Naive thymus-derived CD8-positive, alpha-beta T cell (primary cell): ENCODE measurements around the gene PDHA1. TPM values are rescaled to one million over a fixed set of nuclear protein-coding genes. Genes with fewer than 3 reads are reported as not detected.

Source experiments
- ATAC-seq, 2 donors: fragments of 150-1000 bp; cut with Tn5 transposase in 1 of 2; sonication (Bioruptor Pico), chemical (Tn5 transposase) in 1 of 2; 1 replicate in 1 of 2; 2 replicates in 1 of 2; pipeline ENCODE4 v1.10.0; 2021; ENCODE audit warnings: mild to moderate bottlenecking in 2 of 2, moderate library complexity in 2 of 2
- POLR2A ChIA-PET: fragments of 350-600 bp; sonication (Branson Sonifier 250); formaldehyde crosslinking; loops from one replicate; lab custom pipeline; 2021; ENCODE audit warnings: antibody characterized with exemption; lab: Charles Lee
- DNase-seq, 10 donors: peaks; one replicate each; pipeline versions ENCODE4 v3.0.0 to v3.0.0-alpha.2; 2020 to 2022
- H3K27ac Mint-ChIP-seq, 10 donors: one replicate each; pipeline ENCODE4 v1.8.0; 2020 to 2022; ENCODE audit warnings: mild to moderate bottlenecking in 10 of 10, mixed read lengths in 10 of 10, moderate library complexity in 4 of 10, inconsistent platforms in 1 of 10
- H3K27me3 Mint-ChIP-seq, 5 donors: one replicate each; pipeline ENCODE4 v1.8.0; 2021 to 2022; ENCODE audit warnings: mixed read lengths in 5 of 5
- H3K36me3 Mint-ChIP-seq, 3 donors: one replicate each; pipeline ENCODE4 v1.8.0; 2020 to 2022; ENCODE audit warnings: mixed read lengths in 3 of 3, mild to moderate bottlenecking in 2 of 3, inconsistent platforms in 1 of 3
- H3K4me1 Mint-ChIP-seq, 4 donors: one replicate each; pipeline ENCODE4 v1.8.0; 2021 to 2022; ENCODE audit warnings: mixed read lengths in 4 of 4
- H3K4me3 Mint-ChIP-seq, 10 donors: one replicate each; pipeline ENCODE4 v1.8.0; 2020 to 2022; ENCODE audit warnings: mild to moderate bottlenecking in 10 of 10, mixed read lengths in 10 of 10, moderate library complexity in 6 of 10, inconsistent platforms in 1 of 10
- H3K9me3 Mint-ChIP-seq, 9 donors: one replicate each; pipeline ENCODE4 v1.8.0; 2020 to 2022; ENCODE audit warnings: mixed read lengths in 9 of 9, mild to moderate bottlenecking in 3 of 9, inconsistent platforms in 1 of 9, moderate library complexity in 1 of 9
- polyA plus RNA-seq, 3 donors: library from polyadenylated mRNA; unstranded; fragments of 300-500 nt; fragmentation: Illumina TruSeq; gene quantifications; one replicate each; pipeline ENCODE4 v1.2.3, GENCODE V29; 2021
- total RNA-seq, 8 experiments: library from RNA in 2 of 8; stranded (reverse) in 2 of 8; gene quantifications; one replicate each; pipeline ENCODE4 v1.2.3 and lab custom pipeline; 2021 to 2026

Gene PDHA1
- total RNA-seq (100 to 1,000 TPM; 125 to 130 TPM), polyA plus RNA-seq (10 to 100 TPM; 79.5 to 85.4 (median 82.7) TPM), total RNA-seq (lab: John Stamatoyannopoulos, UW) (58.9 to 119 (median 72.8) reads per million in 6 experiments)

GRCh38 chrX:19343535-19344408 is at the start of gene PDHA1:
Gene PDHA1, plus strand, starts transcription at chrX:19343927. Its CDS starts 111 bp downstream, at chrX:19344038.
- POLR2A ChIA-PET, result no interaction called here
- no peaks in the 10 kb centered on the region for H3K9me3 Mint-ChIP-seq
- H3K27ac Mint-ChIP-seq, result peak within 1 kb of the TSS; percentile 53 to 95 (median 92)
- DNase-seq, result peak; percentile 80 to 95 (median 92)
- peak within 1 kb of the TSS; percentile 80 to 91 (median 88) for H3K4me3 Mint-ChIP-seq
- ATAC-seq, result peak; percentile 93 to 95
- peaks cover 0 to 2% (median 0%) of the 10 kb centered on the region in 5 donors for H3K27me3 Mint-ChIP-seq
- H3K36me3 Mint-ChIP-seq, result peaks cover 0 to 6% (median 0%) of the 10 kb centered on the region in 3 donors
- H3K4me1 Mint-ChIP-seq, result peaks cover 5 to 23% (median 15%) of the 10 kb centered on the region in 4 donors

GRCh38 chrX:19303256-19303880 is 40.4 kb upstream of the PDHA1 start:
- Mint-ChIP-seq H3K4me3 (no peak overlapping the region), H3K9me3 (peaks cover 0 to 2% (median 0%) of the 10 kb centered on the region in 9 donors), H3K4me1 (no peaks in the 10 kb centered on the region), H3K36me3 (no peaks in the 10 kb centered on the region), H3K27ac (no peak overlapping the region), H3K27me3 (peaks cover 0 to 4% (median 2%) of the 10 kb centered on the region in 5 donors)
- ATAC-seq, result no peak
- POLR2A ChIA-PET, result no interaction called here
- no peak for DNase-seq

- Mint-ChIP-seq H3K36me3 (no peaks in the 10 kb centered on the region), H3K27me3 (peaks cover 0 to 3% (median 0%) of the 10 kb centered on the region in 5 donors), H3K27ac (no peak overlapping the region), H3K9me3 (peaks cover 0 to 3% (median 0%) of the 10 kb centered on the region in 9 donors), H3K4me3 (no peak overlapping the region), H3K4me1 (no peaks in the 10 kb centered on the region)
- DNase-seq (no peak), ATAC-seq (no peak)
- POLR2A ChIA-PET, result no interaction called here
These were observed 17.2 kb upstream of the PDHA1 start for GRCh38 chrX:19326567-19326966.

- H3K4me1 Mint-ChIP-seq, result no peaks in the 10 kb centered on the region
- POLR2A ChIA-PET, result no interaction called here
- H3K9me3 Mint-ChIP-seq, result peaks cover 0 to 4% (median 1%) of the 10 kb centered on the region in 9 donors
- H3K36me3 Mint-ChIP-seq, result peaks cover 0 to 5% (median 0%) of the 10 kb centered on the region in 3 donors
- H3K4me3 Mint-ChIP-seq, result no peak overlapping the region
- H3K27me3 Mint-ChIP-seq, result peaks cover 0 to 3% (median 0%) of the 10 kb centered on the region in 5 donors
- H3K27ac Mint-ChIP-seq, result no peak overlapping the region
- no peak for ATAC-seq
- no peak for DNase-seq
These were observed 11.9 kb upstream of the PDHA1 start for GRCh38 chrX:19331831-19332230.

GRCh38 chrX:19332983-19333382 is 10.7 kb upstream of the PDHA1 start:
- DNase-seq, result no peak
- POLR2A ChIA-PET, result no interaction called here
- ATAC-seq, result no peak
- Mint-ChIP-seq H3K27me3 (peaks cover 0 to 3% (median 0%) of the 10 kb centered on the region in 5 donors), H3K27ac (no peak overlapping the region), H3K4me1 (no peaks in the 10 kb centered on the region), H3K36me3 (peaks cover 0 to 5% (median 0%) of the 10 kb centered on the region in 3 donors), H3K4me3 (no peak overlapping the region), H3K9me3 (peaks cover 0 to 4% (median 1%) of the 10 kb centered on the region in 9 donors)

- peaks cover 0 to 4% (median 1%) of the 10 kb centered on the region in 9 donors for H3K9me3 Mint-ChIP-seq
These were observed 8.6 kb upstream of the PDHA1 start for GRCh38 chrX:19334945-19335626.

GRCh38 chrX:19342331-19342906 is 1.3 kb upstream of the PDHA1 start:
- DNase-seq (no peak), ATAC-seq (no peak)
- no peaks in the 10 kb centered on the region for H3K36me3 Mint-ChIP-seq
- no peaks in the 10 kb centered on the region for H3K9me3 Mint-ChIP-seq
- H3K4me1 Mint-ChIP-seq, result peaks cover 2 to 19% (median 11%) of the 10 kb centered on the region in 4 donors
- H3K27ac Mint-ChIP-seq, result peak overlapping the region in 3 of 10 donors; percentile 43 to 95 (median 67)
- peaks cover 0 to 2% (median 0%) of the 10 kb centered on the region in 5 donors for H3K27me3 Mint-ChIP-seq
- peak overlapping the region in 3 of 10 donors; percentile 7 to 89 (median 87) for H3K4me3 Mint-ChIP-seq
- POLR2A ChIA-PET, result no interaction called here

More at GRCh38 chrX:19334945-19335626, 8.6 kb upstream of the PDHA1 start:
- peaks cover 0 to 5% (median 0%) of the 10 kb centered on the region in 3 donors for H3K36me3 Mint-ChIP-seq
- ATAC-seq (peak in 1 of 2 donors; percentile 39), DNase-seq (peak in 3 of 10 donors; percentile 22 to 33 (median 25))
- POLR2A ChIA-PET, result no interaction called here
- peaks cover 0 to 3% (median 0%) of the 10 kb centered on the region in 5 donors for H3K27me3 Mint-ChIP-seq
- H3K4me1 Mint-ChIP-seq, result no peaks in the 10 kb centered on the region
- H3K27ac Mint-ChIP-seq, result peak overlapping the region in 1 of 10 donors; percentile 65
- no peak overlapping the region for H3K4me3 Mint-ChIP-seq

GRCh38 chrX:19343085-19343534 is 617 bp upstream of the PDHA1 start:
- Mint-ChIP-seq H3K27me3 (peaks cover 0 to 2% (median 0%) of the 10 kb centered on the region in 5 donors), H3K36me3 (peaks cover 0 to 4% (median 0%) of the 10 kb centered on the region in 3 donors), H3K9me3 (no peaks in the 10 kb centered on the region), H3K4me3 (peak overlapping the region; percentile 80 to 91 (median 88)), H3K4me1 (peaks cover 5 to 23% (median 15%) of the 10 kb centered on the region in 4 donors), H3K27ac (peak overlapping the region; percentile 53 to 95 (median 92))
- DNase-seq (no peak), ATAC-seq (no peak)
- POLR2A ChIA-PET, result no interaction called here

GRCh38 chrX:19344661-19345060 is 934 bp downstream of the PDHA1 start:
- H3K9me3 Mint-ChIP-seq, result no peaks in the 10 kb centered on the region
- peaks cover 0 to 12% (median 0%) of the 10 kb centered on the region in 3 donors for H3K36me3 Mint-ChIP-seq
- ATAC-seq (no peak), DNase-seq (no peak)
- H3K27me3 Mint-ChIP-seq, result peaks cover 0 to 2% (median 0%) of the 10 kb centered on the region in 5 donors
- peak overlapping the region; percentile 80 to 91 (median 88) for H3K4me3 Mint-ChIP-seq
- H3K27ac Mint-ChIP-seq, result peak overlapping the region in 6 of 10 donors; percentile 62 to 95 (median 92)
- POLR2A ChIA-PET, result no interaction called here
- peaks cover 5 to 24% (median 15%) of the 10 kb centered on the region in 4 donors for H3K4me1 Mint-ChIP-seq

- POLR2A ChIA-PET, result no interaction called here
- DNase-seq (no peak), ATAC-seq (no peak)
- Mint-ChIP-seq H3K27me3 (no peaks in the 10 kb centered on the region), H3K27ac (peak overlapping the region in 2 of 10 donors; percentile 19 to 53), H3K36me3 (peaks cover 2 to 39% (median 5%) of the 10 kb centered on the region in 3 donors), H3K4me3 (no peak overlapping the region), H3K9me3 (no peaks in the 10 kb centered on the region), H3K4me1 (peaks cover 12 to 39% (median 26%) of the 10 kb centered on the region in 4 donors)
These were observed 4.2 kb downstream of the PDHA1 start for GRCh38 chrX:19347916-19348315.

GRCh38 chrX:19349264-19349663 is 5.5 kb downstream of the PDHA1 start:
- Mint-ChIP-seq H3K36me3 (peaks cover 2 to 46% (median 5%) of the 10 kb centered on the region in 3 donors), H3K27me3 (no peaks in the 10 kb centered on the region), H3K4me3 (no peak overlapping the region), H3K27ac (no peak overlapping the region), H3K9me3 (no peaks in the 10 kb centered on the region), H3K4me1 (peaks cover 10 to 36% (median 21%) of the 10 kb centered on the region in 4 donors)
- POLR2A ChIA-PET, result no interaction called here
- ATAC-seq (no peak), DNase-seq (no peak)
